CD14-positive monocyte (primary cell): Measurements from ENCODE around the gene APOA1. TPM values are rescaled to one million over a fixed set of nuclear protein-coding genes. Genes with fewer than 3 reads are reported as not detected.

Experiments
- DNase-seq, 3 donors: peaks; one replicate each; pipeline ENCODE4 v3.0.0-alpha.2; 2011 to 2022
- H2AFZ ChIP-seq: 2 replicates; pipeline ENCODE4 v1.6.0; 2012; ENCODE audit warnings: mild to moderate bottlenecking, low read depth, low read length, inconsistent platforms; ENCODE audit not compliant: insufficient read depth, poor library complexity, severe bottlenecking
- H3K27ac ChIP-seq, 2 donors: 1 replicate in 1 of 2; 2 replicates in 1 of 2; pipeline ENCODE4 v1.5.1; 2012 to 2013; ENCODE audit warnings: low read length in 2 of 2, control low read depth in 1 of 2, inconsistent platforms in 1 of 2, low read depth in 1 of 2, mild to moderate bottlenecking in 1 of 2
- H3K27me3 ChIP-seq, 2 donors: one replicate each; pipeline versions ENCODE4 v1.6.0 to v1.6.1; 2011 to 2013; ENCODE audit warnings: low read length in 2 of 2; ENCODE audit not compliant: control insufficient read depth in 2 of 2, insufficient read depth in 2 of 2
- H3K36me3 ChIP-seq, 2 donors: replicated peaks in 1 of 2; 1 replicate in 1 of 2; 2 replicates in 1 of 2; pipeline versions ENCODE4 v1.5.1 to v1.6.1; 2012 to 2013; ENCODE audit warnings: low read length in 2 of 2, control low read depth in 1 of 2, inconsistent platforms in 1 of 2, mild to moderate bottlenecking in 1 of 2; ENCODE audit not compliant: insufficient read depth in 2 of 2, control insufficient read depth in 1 of 2
- H3K4me1 ChIP-seq, 2 donors: 1 replicate in 1 of 2; 2 replicates in 1 of 2; pipeline versions ENCODE4 v1.5.1 to v1.6.1; 2012 to 2013; ENCODE audit warnings: low read length in 2 of 2, control low read depth in 1 of 2, inconsistent platforms in 1 of 2, mild to moderate bottlenecking in 1 of 2, moderate library complexity in 1 of 2; ENCODE audit not compliant: insufficient read depth in 2 of 2, control insufficient read depth in 1 of 2
- H3K4me2 ChIP-seq: replicated peaks from 2 replicates; pipeline ENCODE3; 2012; ENCODE audit warnings: low read length, moderate library complexity, mild to moderate bottlenecking; ENCODE audit not compliant: poor library complexity, severe bottlenecking; ENCODE audit errors: extremely low read depth
- H3K4me3 ChIP-seq, 3 experiments: fragments of 200-600 bp in 1 of 3; sonication (generic) in 1 of 3; replicated peaks in 1 of 3; 1 replicate in 2 of 3; 2 replicates in 1 of 3; pipeline ENCODE4 v1.5.1; 2011 to 2013; ENCODE audit warnings: low read length in 3 of 3, mild to moderate bottlenecking in 3 of 3, control low read depth in 2 of 3, low read depth in 2 of 3, inconsistent platforms in 1 of 3, moderate library complexity in 1 of 3
- H3K79me2 ChIP-seq: 2 replicates; pipeline ENCODE4 v1.6.0; 2012; ENCODE audit warnings: mild to moderate bottlenecking, control low read depth, inconsistent platforms, low read length, moderate library complexity; ENCODE audit not compliant: insufficient read depth
- H3K9ac ChIP-seq: 2 replicates; pipeline ENCODE4 v1.6.0; 2017; ENCODE audit warnings: low read length, mild to moderate bottlenecking; ENCODE audit not compliant: insufficient read depth, poor library complexity, severe bottlenecking
- H3K9me3 ChIP-seq, 2 donors: replicated peaks in 1 of 2; 1 replicate in 1 of 2; 2 replicates in 1 of 2; pipeline versions ENCODE4 v1.5.1 to v1.6.1; 2012 to 2013; ENCODE audit warnings: low read length in 2 of 2, control low read depth in 1 of 2; ENCODE audit not compliant: control insufficient read depth in 1 of 2, insufficient read depth in 1 of 2
- H4K20me1 ChIP-seq: 2 replicates; pipeline ENCODE4 v1.6.0; 2012; ENCODE audit warnings: mild to moderate bottlenecking, low read length, control low read depth, moderate library complexity; ENCODE audit not compliant: insufficient read depth
- H3K27ac Mint-ChIP-seq, 7 donors: one replicate each; pipeline ENCODE4 v1.8.0; 2020; ENCODE audit warnings: mild to moderate bottlenecking in 7 of 7, mixed read lengths in 7 of 7, moderate library complexity in 6 of 7, inconsistent platforms in 2 of 7
- H3K27me3 Mint-ChIP-seq, 3 donors: one replicate each; pipeline ENCODE4 v1.8.0; 2021 to 2022; ENCODE audit warnings: low read depth in 3 of 3, mild to moderate bottlenecking in 3 of 3, mixed read lengths in 3 of 3, moderate library complexity in 3 of 3, inconsistent platforms in 1 of 3
- H3K36me3 Mint-ChIP-seq, 2 donors: one replicate each; pipeline ENCODE4 v1.8.0; 2020; ENCODE audit warnings: mixed read lengths in 2 of 2, inconsistent platforms in 1 of 2, mild to moderate bottlenecking in 1 of 2
- H3K4me1 Mint-ChIP-seq: one replicate; pipeline ENCODE4 v1.8.0; 2020; ENCODE audit warnings: mild to moderate bottlenecking, mixed read lengths
- H3K4me3 Mint-ChIP-seq, 2 donors: one replicate each; pipeline ENCODE4 v1.8.0; 2020; ENCODE audit warnings: mild to moderate bottlenecking in 2 of 2, mixed read lengths in 2 of 2, moderate library complexity in 1 of 2
- H3K9me3 Mint-ChIP-seq, 7 donors: one replicate each; pipeline ENCODE4 v1.8.0; 2020 to 2022; ENCODE audit warnings: mixed read lengths in 7 of 7, mild to moderate bottlenecking in 6 of 7, moderate library complexity in 6 of 7, inconsistent platforms in 2 of 7
- CTCF ChIP-seq: fragments of 200-600 bp; IDR thresholded peaks from one replicate; pipeline ENCODE4 v1.8.0; 2022; ENCODE audit warnings: antibody characterized with exemption, mild to moderate bottlenecking
- WGBS: methylation state at CpG from one replicate; pipeline ENCODE4 v1.1.5; 2013; ENCODE audit warnings: missing lambda C conversion rate; ENCODE audit not compliant: insufficient coverage; 5-methylcytosine and 5-hydroxymethylcytosine counted together
- intact Hi-C, 2 donors: fragments of 100-400 bp; cut with micrococcal nuclease; formaldehyde crosslinking; loops; one replicate each; pipeline versions ENCODE4 v1.15.0 to v1.15.1; 2023
- polyA plus RNA-seq, 3 donors: library from polyadenylated mRNA; depleted of rRNA in 1 of 3; unstranded in 2 of 3; stranded (reverse) in 1 of 3; fragments of 300-500 nt in 2 of 3; fragments of >200 nt in 1 of 3; fragmentation: Illumina TruSeq in 2 of 3; gene quantifications; 1 replicate in 2 of 3; 2 replicates in 1 of 3; pipeline ENCODE4 v1.2.3, GENCODE V29; 2012 to 2021

APOA1 gene
- polyA plus RNA-seq, 3 donors, result 0.29 TPM; not detected in 2

GRCh38 chr11:116840746-116841296 is 3.4 kb upstream of the APOA1 start:
- H3K9ac ChIP-seq, result no peak overlapping the region
- 96% methylated on average over 4 of the region's 9 CpGs for WGBS
- no peaks in the 10 kb centered on the region for H3K9me3 ChIP-seq
- peaks cover 5 to 6% of the 10 kb centered on the region in 2 donors for H3K4me1 ChIP-seq
- H3K4me3 ChIP-seq, result no peak overlapping the region
- H3K36me3 ChIP-seq, result peaks cover 23 to 28% of the 10 kb centered on the region in 2 donors
- no peak overlapping the region for H2AFZ ChIP-seq
- Mint-ChIP-seq H3K27ac (no peak overlapping the region), H3K36me3 (peaks cover 26% of the 10 kb centered on the region in 2 donors), H3K27me3 (no peaks in the 10 kb centered on the region), H3K9me3 (peaks cover 0 to 3% (median 0%) of the 10 kb centered on the region in 7 donors), H3K4me1 (peaks cover 4% of the 10 kb centered on the region), H3K4me3 (no peak overlapping the region)
- DNase-seq, result no peak
- peaks cover 2% of the 10 kb centered on the region for H4K20me1 ChIP-seq
- H3K79me2 ChIP-seq, result no peaks in the 10 kb centered on the region
- intact Hi-C loops, result no loop called here
- H3K4me2 ChIP-seq, result no peak overlapping the region
- no peaks in the 10 kb centered on the region for H3K27me3 ChIP-seq
- no peak overlapping the region for H3K27ac ChIP-seq
- no peak for TF ChIP-seq CTCF

GRCh38 chr11:116840224-116840745 is 2.9 kb upstream of the APOA1 start:
- no peaks in the 10 kb centered on the region for H3K79me2 ChIP-seq
- WGBS, result 91% methylated on average over 4 of the region's 6 CpGs
- H3K9me3 Mint-ChIP-seq, result peaks cover 0 to 3% (median 0%) of the 10 kb centered on the region in 7 donors
- H3K4me2 ChIP-seq, result no peak overlapping the region
- intact Hi-C loops, result no loop called here
- H3K9ac ChIP-seq, result no peak overlapping the region
- H3K4me3 Mint-ChIP-seq, result no peak overlapping the region
- H3K4me3 ChIP-seq, result no peak overlapping the region
- no peaks in the 10 kb centered on the region for H4K20me1 ChIP-seq
- peaks cover 20 to 21% of the 10 kb centered on the region in 2 donors for H3K36me3 Mint-ChIP-seq
- TF ChIP-seq CTCF, result no peak
- H3K27me3 Mint-ChIP-seq, result peaks cover 0 to 1% (median 0%) of the 10 kb centered on the region in 3 donors
- peaks cover 7% of the 10 kb centered on the region for H3K4me1 Mint-ChIP-seq
- H3K27ac ChIP-seq, result no peak overlapping the region
- peaks cover 10 to 11% of the 10 kb centered on the region in 2 donors for H3K4me1 ChIP-seq
- no peak for DNase-seq
- no peak overlapping the region for H2AFZ ChIP-seq
- H3K9me3 ChIP-seq, result no peaks in the 10 kb centered on the region
- peak overlapping the region in 2 of 7 donors; percentile 54 to 77 for H3K27ac Mint-ChIP-seq
- no peaks in the 10 kb centered on the region for H3K27me3 ChIP-seq
- H3K36me3 ChIP-seq, result peaks cover 18 to 23% of the 10 kb centered on the region in 2 donors
